ENCODE results near the gene SUFU. TPM values are rescaled to one million over a fixed set of nuclear protein-coding genes. Genes with fewer than 3 reads are reported as not detected.

Gene SUFU
- total RNA-seq, 1 donor from 2014 or later: 12.5 TPM

DNA sequence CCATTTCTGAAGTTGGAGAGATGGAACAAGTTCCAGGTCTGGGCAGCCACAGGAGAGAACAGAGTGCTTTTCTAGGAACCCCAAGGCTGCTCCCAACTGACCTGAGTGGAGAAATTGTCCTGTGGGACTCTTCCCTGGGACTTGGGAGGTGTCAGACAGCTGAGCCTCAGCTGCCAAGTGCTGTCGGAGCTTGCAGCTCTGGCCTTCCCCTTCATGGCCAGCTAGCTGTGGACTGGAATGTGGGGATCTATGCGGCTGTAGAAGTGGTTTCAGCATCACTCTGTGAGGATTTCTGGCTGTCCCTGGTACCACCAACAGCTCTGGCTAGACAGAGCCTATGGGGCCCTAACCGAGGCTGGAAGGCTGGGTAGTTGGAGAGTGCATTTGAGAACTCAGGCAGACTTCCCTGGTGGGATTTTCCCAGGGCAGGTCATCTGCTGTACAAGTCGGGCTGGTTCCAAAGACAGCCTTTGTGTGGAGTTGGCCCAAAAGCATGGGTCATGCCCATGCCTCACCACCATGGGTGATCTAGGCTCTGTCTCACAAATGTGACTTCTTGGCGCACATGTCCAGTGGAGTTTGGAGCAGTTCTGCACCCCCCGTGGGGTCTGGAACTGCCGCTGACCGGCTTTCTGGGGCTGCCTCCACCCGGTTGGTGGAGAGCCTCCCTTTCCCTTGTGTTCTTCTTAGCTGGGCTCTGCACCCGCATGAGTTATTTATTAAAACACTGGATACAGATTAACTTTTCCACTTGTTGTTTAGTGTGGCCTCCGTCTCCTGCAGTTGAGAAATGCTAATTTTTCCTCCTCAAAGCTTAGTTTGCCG is 10.9 kb downstream of the SUFU start:
- TF ChIP-seq POLR2AphosphoS5 (IDR thresholded peaks at IDR 0.05; ENCODE audit: insufficient read depth in 1 of 2, low read depth in 1 of 2): no peak
- no peak for TF ChIP-seq POLR2A (IDR thresholded peaks at IDR 0.05)
- TF ChIP-seq CTCF (IDR thresholded peaks at IDR 0.05): no peak
- no peaks in the 10 kb centered on the region for H3K27me3 ChIP-seq
- peaks cover 0 to 32% of the 10 kb centered on the region in 2 donors for H3K36me3 ChIP-seq
- no peak for DNase-seq (ENCODE audit: extremely low spot score in 2 of 2)
- peaks cover 5% of the 10 kb centered on the region for H3K4me1 ChIP-seq
- H3K27ac ChIP-seq: no peak overlapping the region
- intact Hi-C loops (cut with DNase I): no loop called here
- H3K4me3 ChIP-seq: no peak overlapping the region
- H3K9me3 ChIP-seq: no peaks in the 10 kb centered on the region

GRCh38 chr10:102515724-102516123 is 12.0 kb downstream of the SUFU start:
- Histone ChIP-seq H3K4me1 (no peaks in the 10 kb centered on the region), H3K27me3 (no peaks in the 10 kb centered on the region), H3K4me3 (no peak overlapping the region), H3K36me3 (peaks cover 0 to 27% of the 10 kb centered on the region in 2 donors), H3K9me3 (no peaks in the 10 kb centered on the region), H3K27ac (no peak overlapping the region)
- DNase-seq (ENCODE audit: extremely low spot score in 2 of 2): no peak
- intact Hi-C loops (cut with DNase I): no loop called here
- TF ChIP-seq POLR2AphosphoS5 (IDR thresholded peaks at IDR 0.05; ENCODE audit: insufficient read depth in 1 of 2, low read depth in 1 of 2) (no peak), POLR2A (IDR thresholded peaks at IDR 0.05) (no peak), CTCF (IDR thresholded peaks at IDR 0.05) (no peak)

GRCh38 chr10:102517553-102517952 is 13.8 kb downstream of the SUFU start:
- H3K27me3 ChIP-seq: no peaks in the 10 kb centered on the region
- peaks cover 0 to 16% of the 10 kb centered on the region in 2 donors for H3K36me3 ChIP-seq
- no peak for DNase-seq (ENCODE audit: extremely low spot score in 2 of 2)
- H3K4me3 ChIP-seq: no peak overlapping the region
- H3K9me3 ChIP-seq: no peaks in the 10 kb centered on the region
- TF ChIP-seq POLR2A (IDR thresholded peaks at IDR 0.05) (no peak), CTCF (IDR thresholded peaks at IDR 0.05) (no peak), POLR2AphosphoS5 (IDR thresholded peaks at IDR 0.05; ENCODE audit: insufficient read depth in 1 of 2, low read depth in 1 of 2) (no peak)
- H3K4me1 ChIP-seq: no peaks in the 10 kb centered on the region
- H3K27ac ChIP-seq: no peak overlapping the region
- intact Hi-C loops (cut with DNase I): no loop called here

DNA sequence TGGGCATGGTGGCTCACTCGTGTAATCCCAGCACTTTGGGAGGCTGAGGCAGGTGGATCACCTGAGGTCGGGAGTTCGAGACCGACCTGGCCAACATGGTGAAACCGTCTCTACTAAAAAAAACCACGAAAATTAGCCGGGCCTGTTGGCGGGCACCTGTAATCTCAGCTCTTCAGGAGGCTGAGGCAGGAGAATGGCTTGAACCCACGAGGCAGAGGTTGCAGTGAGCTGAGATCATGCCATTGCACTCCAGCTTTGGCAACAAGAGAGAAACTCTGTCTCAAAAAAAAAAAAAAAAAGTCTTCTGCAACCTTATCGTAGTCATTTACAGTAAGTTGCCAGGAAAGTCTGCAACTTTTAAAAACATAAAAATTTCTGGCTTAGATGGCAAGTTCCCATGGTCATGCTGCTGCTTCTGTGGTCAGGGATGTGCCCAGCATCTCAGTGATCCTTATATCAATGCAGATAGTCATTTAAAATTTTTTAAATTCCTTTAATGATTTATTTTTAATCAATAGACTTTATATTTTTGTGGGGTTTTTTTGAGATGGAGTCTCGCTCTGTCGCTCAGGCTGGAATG is 15.6 kb downstream of the SUFU start:
- Histone ChIP-seq H3K27ac (no peak overlapping the region), H3K4me1 (peaks cover 6% of the 10 kb centered on the region), H3K9me3 (no peaks in the 10 kb centered on the region), H3K4me3 (no peak overlapping the region), H3K27me3 (no peaks in the 10 kb centered on the region), H3K36me3 (peaks cover 0 to 6% of the 10 kb centered on the region in 2 donors)
- TF ChIP-seq POLR2A (IDR thresholded peaks at IDR 0.05) (no peak), CTCF (IDR thresholded peaks at IDR 0.05) (no peak), POLR2AphosphoS5 (IDR thresholded peaks at IDR 0.05; ENCODE audit: insufficient read depth in 1 of 2, low read depth in 1 of 2) (no peak)
- intact Hi-C loops (cut with DNase I): no loop called here
- no peak for DNase-seq (ENCODE audit: extremely low spot score in 2 of 2)

GRCh38 chr10:102522874-102523249 is 19.1 kb downstream of the SUFU start:
- H3K9me3 ChIP-seq: no peaks in the 10 kb centered on the region
- peaks cover 6% of the 10 kb centered on the region for H3K4me1 ChIP-seq
- H3K4me3 ChIP-seq: no peak overlapping the region
- no peaks in the 10 kb centered on the region for H3K27me3 ChIP-seq
- H3K27ac ChIP-seq: no peak overlapping the region
- no peak for TF ChIP-seq POLR2A (IDR thresholded peaks at IDR 0.05)
- TF ChIP-seq CTCF (IDR thresholded peaks at IDR 0.05): no peak
- TF ChIP-seq POLR2AphosphoS5 (IDR thresholded peaks at IDR 0.05; ENCODE audit: insufficient read depth in 1 of 2, low read depth in 1 of 2): no peak
- peaks cover 0 to 11% of the 10 kb centered on the region in 2 donors for H3K36me3 ChIP-seq
- intact Hi-C loops (cut with DNase I): no loop called here
- no peak for DNase-seq (ENCODE audit: extremely low spot score in 2 of 2)

All from vagina (tissue), 2 donors.